Left ventricle myocardium inferior (tissue), 1 donor: ENCODE measurements around the gene ZBTB46. TPM values are rescaled to one million over a fixed set of nuclear protein-coding genes. Genes with fewer than 3 reads are reported as not detected.
"Not testable (repeated sequence)": the region's sequence is repeated elsewhere in the genome, so short reads cannot be mapped to it uniquely, and the experiment has no call there.

Experiments used
- DNase-seq: peaks from one replicate; pipeline ENCODE4 v3.0.0-alpha.2; 2020
- H3K27ac ChIP-seq: fragments of 200-600 bp; replicated peaks from 2 replicates; pipeline ENCODE4 v1.8.0; 2021
- H3K27me3 ChIP-seq: fragments of 200-600 bp; 2 replicates; pipeline ENCODE4 v1.8.0; 2021; ENCODE audit warnings: low read depth
- H3K36me3 ChIP-seq: fragments of 200-600 bp; 2 replicates; pipeline ENCODE4 v1.8.0; 2021
- H3K4me1 ChIP-seq: fragments of 200-600 bp; 2 replicates; pipeline ENCODE4 v1.8.0; 2021
- H3K4me3 ChIP-seq: fragments of 200-600 bp; 2 replicates; pipeline ENCODE4 v1.8.0; 2021; ENCODE audit warnings: mild to moderate bottlenecking, moderate library complexity
- H3K9me3 ChIP-seq: fragments of 200-600 bp; replicated peaks from 2 replicates; pipeline ENCODE4 v1.8.0; 2021
- CTCF ChIP-seq: fragments of 200-600 bp; IDR thresholded peaks from 2 replicates; pipeline ENCODE4 v1.8.0; 2021; ENCODE audit warnings: antibody characterized with exemption, mild to moderate bottlenecking, borderline replicate concordance
- intact Hi-C: fragments of 100-400 bp; cut with micrococcal nuclease; formaldehyde crosslinking; loops from one replicate; pipeline ENCODE4 v1.11.0; 2022
- total RNA-seq: library from RNA; stranded (reverse); fragmentation: NEBNext Ultra II Directional; extraction: Animal tissue kit (Norgen Biotek cat#: 25700); gene quantifications from one replicate; pipeline ENCODE4 v1.2.1, GENCODE V29; 2021
- donor health status: DM: no; HTN: yes; CAD: no; lungs with severe emphysema.

ZBTB46 gene
- total RNA-seq, 1 donor from 2014 or later = 13.6 TPM

- TF ChIP-seq CTCF = no peak
- Histone ChIP-seq H3K4me1 (peaks cover 5% of the 10 kb centered on the region), H3K27me3 (no peaks in the 10 kb centered on the region), H3K9me3 (no peaks in the 10 kb centered on the region), H3K4me3 (no peak overlapping the region), H3K27ac (no peak overlapping the region), H3K36me3 (peaks cover 33% of the 10 kb centered on the region)
- DNase-seq = no peak
- intact Hi-C loops = no loop called here
These were observed 98.7 kb downstream of the ZBTB46 start for GRCh38 chr20:63732118-63733095.

- no peak overlapping the region for H3K27ac ChIP-seq
- H3K4me3 ChIP-seq = no peak overlapping the region
- no peaks in the 10 kb centered on the region for H3K4me1 ChIP-seq
- no peak for TF ChIP-seq CTCF
- DNase-seq = no peak
- no peaks in the 10 kb centered on the region for H3K27me3 ChIP-seq
- peaks cover 36% of the 10 kb centered on the region for H3K36me3 ChIP-seq
- intact Hi-C loops = no loop called here
- no peaks in the 10 kb centered on the region for H3K9me3 ChIP-seq
These were observed 99.7 kb downstream of the ZBTB46 start for GRCh38 chr20:63731410-63731809.

GRCh38 chr20:63730189-63730733 lies 100.8 kb downstream of the ZBTB46 start:
- H3K4me3 ChIP-seq, DNase-seq, H3K4me1 ChIP-seq, H3K9me3 ChIP-seq, H3K27me3 ChIP-seq, H3K27ac ChIP-seq, intact Hi-C loops: not testable (repeated sequence)
- peaks cover 36% of the 10 kb centered on the region for H3K36me3 ChIP-seq

GRCh38 chr20:63722967-63723622 lies 108.0 kb downstream of the ZBTB46 start:
- intact Hi-C loops, H3K27ac ChIP-seq, DNase-seq, H3K27me3 ChIP-seq, H3K4me3 ChIP-seq, H3K4me1 ChIP-seq: not testable (repeated sequence)
- Histone ChIP-seq H3K36me3 (peaks cover 60% of the 10 kb centered on the region), H3K9me3 (peaks cover 37% of the 10 kb centered on the region)

- H3K36me3 ChIP-seq = peaks cover 77% of the 10 kb centered on the region
- no peak overlapping the region for H3K27ac ChIP-seq
- no peak for TF ChIP-seq CTCF
- H3K4me3 ChIP-seq = no peak overlapping the region
- H3K27me3 ChIP-seq = no peaks in the 10 kb centered on the region
- intact Hi-C loops = no loop called here
- H3K9me3 ChIP-seq = peaks cover 37% of the 10 kb centered on the region
- no peaks in the 10 kb centered on the region for H3K4me1 ChIP-seq
- no peak for DNase-seq
These were observed 112.1 kb downstream of the ZBTB46 start for GRCh38 chr20:63718996-63719395.

GRCh38 chr20:63714858-63715257 lies 116.2 kb downstream of the ZBTB46 start:
- no peak for TF ChIP-seq CTCF
- H3K4me3 ChIP-seq = no peak overlapping the region
- no peaks in the 10 kb centered on the region for H3K4me1 ChIP-seq
- no peak overlapping the region for H3K27ac ChIP-seq
- no peaks in the 10 kb centered on the region for H3K27me3 ChIP-seq
- peaks cover 40% of the 10 kb centered on the region for H3K9me3 ChIP-seq
- H3K36me3 ChIP-seq = peaks cover 96% of the 10 kb centered on the region
- intact Hi-C loops = no loop called here
- DNase-seq = no peak
